GM12878 (cell line): ENCODE data around the gene TRPM5. TPM values are rescaled to one million over a fixed set of nuclear protein-coding genes. Genes with fewer than 3 reads are reported as not detected.

ENCODE experiments used
- ATF2 ChIP-seq: IDR thresholded peaks from 2 replicates; pipeline ENCODE4 v1.6.1; 2012; ENCODE audit warnings: low read length, inconsistent platforms
- BACH1 ChIP-seq: fragments of 450-650 bp; IDR thresholded peaks from 2 replicates; pipeline ENCODE4 v1.6.1; 2017; ENCODE audit warnings: mild to moderate bottlenecking, borderline replicate concordance
- EGR1 ChIP-seq, 2 experiments: IDR thresholded peaks; 1 replicate in 1 of 2; 2 replicates in 1 of 2; pipeline ENCODE4 v1.6.1; 2011 to 2012; ENCODE audit warnings: low read depth in 2 of 2, low read length in 2 of 2, borderline replicate concordance in 1 of 2, mild to moderate bottlenecking in 1 of 2, moderate library complexity in 1 of 2
- ELK1 ChIP-seq: IDR thresholded peaks from 2 replicates; pipeline ENCODE4 v1.6.1; 2012; ENCODE audit warnings: low read depth, low read length, improper control_type of control experiment
- FOXK2 ChIP-seq: fragments of 450-650 bp; IDR thresholded peaks from 2 replicates; pipeline ENCODE4 v1.6.1; 2017; ENCODE audit warnings: mild to moderate bottlenecking, moderate library complexity
- FOXM1 ChIP-seq: IDR thresholded peaks from 2 replicates; pipeline ENCODE4 v1.6.1; 2012; ENCODE audit warnings: low read depth, mild to moderate bottlenecking, inconsistent platforms, low read length, moderate library complexity
- PAX5 ChIP-seq: IDR thresholded peaks from 2 replicates; pipeline ENCODE4 v1.6.1; 2011; ENCODE audit warnings: low read depth, low read length, borderline replicate concordance
- POLR2A ChIP-seq: IDR thresholded peaks from 2 replicates; pipeline ENCODE4 v1.6.1; 2011; ENCODE audit warnings: low read depth, mild to moderate bottlenecking, low read length
- POLR2AphosphoS2 ChIP-seq: IDR thresholded peaks from 2 replicates; pipeline ENCODE4 v1.6.1; 2011; ENCODE audit warnings: low read depth, mild to moderate bottlenecking, low read length, improper control_type of control experiment, moderate library complexity
- RCOR1 ChIP-seq: conservative IDR thresholded peaks from 2 replicates; pipeline ENCODE4 v1.6.1; 2012; ENCODE audit warnings: low read depth, low read length, improper control_type of control experiment
- TARDBP ChIP-seq: IDR thresholded peaks from 2 replicates; pipeline ENCODE4 v1.6.1; 2016; ENCODE audit warnings: borderline replicate concordance
- ZNF274 ChIP-seq: IDR thresholded peaks from one replicate; pipeline ENCODE4 v1.8.0; 2011; ENCODE audit not compliant: insufficient read length, insufficient read depth
- ZSCAN29 ChIP-seq: fragments of 450-650 bp; IDR thresholded peaks from 2 replicates; pipeline ENCODE4 v1.6.1; 2017; ENCODE audit warnings: mild to moderate bottlenecking, moderate library complexity
- polyA plus RNA-seq, 11 experiments: library from polyadenylated mRNA; depleted of rRNA in 4 of 11; unstranded in 6 of 11; stranded (reverse) in 5 of 11; fragments of >200 nt; fragmentation: Nextera tagmentation in 4 of 11; fragmentation: Illumina TruSeq in 1 of 11; extraction: Ambion mirVana in 4 of 11; extraction: Trizol in 1 of 11; gene quantifications; 1 replicate in 1 of 11; 2 replicates in 10 of 11; pipeline versions ENCODE4 v1.2.1 to v1.2.3, GENCODE V29; 2011 to 2016; ENCODE audit warnings: inconsistent platforms in 2 of 11, missing spikeins in 2 of 11, low read depth in 1 of 11
- total RNA-seq, 4 experiments: library from RNA; depleted of rRNA in 3 of 4; stranded (reverse); fragments of >200 nt in 3 of 4; fragmentation: Illumina TruSeq in 1 of 4; extraction: Trizol in 1 of 4; gene quantifications; 2 replicates each; pipeline versions ENCODE4 v1.2.1 to v1.2.3, GENCODE V29; 2013 to 2021
- TF ChIP-seq, protein P1 (sequence below): IDR thresholded peaks from 2 replicates; pipeline ENCODE4 v1.6.1; 2011; ENCODE audit warnings: mild to moderate bottlenecking, low read depth, low read length, moderate library complexity; ENCODE audit not compliant: insufficient replicate concordance
- TF ChIP-seq, protein P2 (sequence below): fragments of 450-650 bp; formaldehyde crosslinking; IDR thresholded peaks from 2 replicates; pipeline ENCODE4 v1.4.0; 2022; ENCODE audit warnings: mild to moderate bottlenecking, moderate library complexity
- TF ChIP-seq, protein P3 (sequence below), 3 experiments: IDR thresholded peaks in 2 of 3; conservative IDR thresholded peaks in 1 of 3; 2 replicates each; pipeline ENCODE4 v1.5.1; 2011; ENCODE audit warnings: low read depth in 3 of 3, low read length in 3 of 3, mild to moderate bottlenecking in 3 of 3, control low read depth in 2 of 3, moderate library complexity in 2 of 3, inconsistent platforms in 1 of 3, mixed read lengths in 1 of 3; ENCODE audit not compliant: control insufficient read depth in 2 of 3, insufficient read depth in 1 of 3; ENCODE audit errors: extremely low read depth in 1 of 3

Gene TRPM5
- total and polyA plus RNA-seq, 10 of the 15 experiments (the other 5 are each of a cell fraction or from before 2014, with no cell fraction given): not detected

DNA sequence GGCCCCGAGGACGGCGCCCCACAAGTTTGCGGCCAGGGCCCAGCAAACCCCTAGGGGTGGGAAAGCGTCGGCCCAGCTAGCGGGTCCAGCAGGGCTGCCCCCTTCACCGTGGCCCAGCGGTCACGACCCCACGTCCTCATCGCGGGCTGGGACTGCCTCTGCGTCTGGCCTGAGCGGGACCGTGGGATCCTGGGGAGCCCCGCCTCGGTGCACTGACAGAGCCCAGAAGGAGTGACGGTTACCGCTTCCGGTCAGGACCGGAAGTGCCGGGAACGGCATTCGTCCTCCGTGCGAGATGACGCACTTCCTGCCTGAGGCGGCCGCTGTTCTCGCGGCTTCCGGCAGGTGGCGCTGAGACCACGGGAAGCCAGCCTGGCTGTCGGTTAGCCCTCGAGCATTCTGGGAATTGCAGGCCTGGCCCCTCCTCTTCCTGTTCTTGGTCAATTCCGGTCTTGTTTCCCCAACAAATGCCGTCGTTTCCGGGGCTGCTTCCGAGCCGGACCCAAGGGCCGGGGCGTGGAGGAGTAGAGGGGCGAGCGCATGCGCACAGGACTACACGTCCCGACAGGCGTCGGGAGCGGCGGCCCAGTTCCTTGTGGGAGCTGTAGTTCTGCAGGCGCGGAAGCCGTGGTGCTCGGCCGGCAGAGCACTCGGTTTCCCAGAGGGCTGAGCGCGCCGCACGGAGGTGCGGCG, 44.1 kb downstream of the TRPM5 start, which contains the start of gene TSSC4 (continued):
- TF ChIP-seq ZSCAN29 (peak; percentile 33; the same call in 1 of the 2 replicates), FOXK2 (peak; percentile 79), RCOR1 (0 out of 2 replicates have a peak, but pooled peaks have one; percentile 66), BACH1 (peak; percentile 67), PAX5 (peak; percentile 80), FOXM1 (no peak), EGR1 (IDR thresholded peaks at IDR 0.05; ENCODE audit: borderline replicate concordance in 1 of 2, low read depth in 2 of 2, low read length in 2 of 2) (peak; percentile 33 to 50; a peak in 2 of 3 replicates), ATF2 (no peak), POLR2AphosphoS2 (peak; percentile 98), POLR2A (peak; percentile 93), ELK1 (peak; percentile 98), ZNF274 (no peak), TARDBP (peak; percentile 94; the same call in 1 of the 2 replicates)
- TF ChIP-seq, protein P1, sequence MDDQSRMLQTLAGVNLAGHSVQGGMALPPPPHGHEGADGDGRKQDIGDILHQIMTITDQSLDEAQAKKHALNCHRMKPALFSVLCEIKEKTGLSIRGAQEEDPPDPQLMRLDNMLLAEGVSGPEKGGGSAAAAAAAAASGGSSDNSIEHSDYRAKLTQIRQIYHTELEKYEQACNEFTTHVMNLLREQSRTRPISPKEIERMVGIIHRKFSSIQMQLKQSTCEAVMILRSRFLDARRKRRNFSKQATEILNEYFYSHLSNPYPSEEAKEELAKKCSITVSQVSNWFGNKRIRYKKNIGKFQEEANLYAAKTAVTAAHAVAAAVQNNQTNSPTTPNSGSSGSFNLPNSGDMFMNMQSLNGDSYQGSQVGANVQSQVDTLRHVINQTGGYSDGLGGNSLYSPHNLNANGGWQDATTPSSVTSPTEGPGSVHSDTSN: peak; percentile 58
- TF ChIP-seq, protein P2, sequence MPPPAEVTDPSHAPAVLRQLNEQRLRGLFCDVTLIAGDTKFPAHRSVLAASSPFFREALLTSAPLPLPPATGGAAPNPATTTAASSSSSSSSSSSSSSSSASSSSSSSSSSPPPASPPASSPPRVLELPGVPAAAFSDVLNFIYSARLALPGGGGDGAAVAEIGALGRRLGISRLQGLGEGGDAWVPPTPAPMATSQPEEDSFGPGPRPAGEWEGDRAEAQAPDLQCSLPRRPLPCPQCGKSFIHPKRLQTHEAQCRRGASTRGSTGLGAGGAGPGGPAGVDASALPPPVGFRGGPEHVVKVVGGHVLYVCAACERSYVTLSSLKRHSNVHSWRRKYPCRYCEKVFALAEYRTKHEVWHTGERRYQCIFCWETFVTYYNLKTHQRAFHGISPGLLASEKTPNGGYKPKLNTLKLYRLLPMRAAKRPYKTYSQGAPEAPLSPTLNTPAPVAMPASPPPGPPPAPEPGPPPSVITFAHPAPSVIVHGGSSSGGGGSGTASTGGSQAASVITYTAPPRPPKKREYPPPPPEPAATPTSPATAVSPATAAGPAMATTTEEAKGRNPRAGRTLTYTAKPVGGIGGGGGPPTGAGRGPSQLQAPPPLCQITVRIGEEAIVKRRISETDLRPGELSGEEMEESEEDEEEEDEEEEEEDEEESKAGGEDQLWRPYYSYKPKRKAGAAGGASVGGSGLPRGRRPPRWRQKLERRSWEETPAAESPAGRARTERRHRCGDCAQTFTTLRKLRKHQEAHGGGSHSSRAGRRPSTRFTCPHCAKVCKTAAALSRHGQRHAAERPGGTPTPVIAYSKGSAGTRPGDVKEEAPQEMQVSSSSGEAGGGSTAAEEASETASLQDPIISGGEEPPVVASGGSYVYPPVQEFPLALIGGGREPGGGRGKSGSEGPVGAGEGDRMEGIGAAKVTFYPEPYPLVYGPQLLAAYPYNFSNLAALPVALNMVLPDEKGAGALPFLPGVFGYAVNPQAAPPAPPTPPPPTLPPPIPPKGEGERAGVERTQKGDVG (CRISPR knock-in tag): no peak
- TF ChIP-seq, protein P3, sequence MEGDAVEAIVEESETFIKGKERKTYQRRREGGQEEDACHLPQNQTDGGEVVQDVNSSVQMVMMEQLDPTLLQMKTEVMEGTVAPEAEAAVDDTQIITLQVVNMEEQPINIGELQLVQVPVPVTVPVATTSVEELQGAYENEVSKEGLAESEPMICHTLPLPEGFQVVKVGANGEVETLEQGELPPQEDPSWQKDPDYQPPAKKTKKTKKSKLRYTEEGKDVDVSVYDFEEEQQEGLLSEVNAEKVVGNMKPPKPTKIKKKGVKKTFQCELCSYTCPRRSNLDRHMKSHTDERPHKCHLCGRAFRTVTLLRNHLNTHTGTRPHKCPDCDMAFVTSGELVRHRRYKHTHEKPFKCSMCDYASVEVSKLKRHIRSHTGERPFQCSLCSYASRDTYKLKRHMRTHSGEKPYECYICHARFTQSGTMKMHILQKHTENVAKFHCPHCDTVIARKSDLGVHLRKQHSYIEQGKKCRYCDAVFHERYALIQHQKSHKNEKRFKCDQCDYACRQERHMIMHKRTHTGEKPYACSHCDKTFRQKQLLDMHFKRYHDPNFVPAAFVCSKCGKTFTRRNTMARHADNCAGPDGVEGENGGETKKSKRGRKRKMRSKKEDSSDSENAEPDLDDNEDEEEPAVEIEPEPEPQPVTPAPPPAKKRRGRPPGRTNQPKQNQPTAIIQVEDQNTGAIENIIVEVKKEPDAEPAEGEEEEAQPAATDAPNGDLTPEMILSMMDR (IDR thresholded peaks at IDR 0.05 in 2 of 3, conservative IDR thresholded peaks at IDR 0.05 in 1 of 3; ENCODE audit: control insufficient read depth in 2 of 3, extremely low read depth in 1 of 3, insufficient read depth in 1 of 3, low read depth in 3 of 3, low read length in 3 of 3): peak; percentile 99 to 100 (median 100); a peak in 5 of 6 replicates
